Measurements from ENCODE around the gene HMCN1.

HMCN1 gene

DNA sequence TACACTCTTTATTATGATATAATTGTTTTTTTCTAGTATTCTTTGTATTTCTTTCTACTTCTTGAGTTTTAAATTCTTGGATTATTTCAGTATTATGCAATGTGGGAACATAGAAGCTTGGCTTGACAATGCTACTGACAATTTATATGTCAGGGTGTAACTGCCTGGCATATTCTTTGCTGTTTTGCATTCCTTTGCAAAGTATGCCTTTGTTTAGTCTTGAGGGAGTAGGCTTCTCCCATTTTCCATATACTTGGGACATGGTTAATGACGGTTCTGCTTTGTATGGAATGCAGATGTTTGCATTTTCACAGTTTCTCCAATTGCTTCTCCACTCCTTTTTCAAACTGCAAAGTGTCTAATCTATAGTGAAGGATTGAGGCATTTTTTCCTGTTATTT lies 109.8 kb downstream of the HMCN1 start:
- Mint-ChIP-seq H3K27me3 (no peaks in the 10 kb centered on the region), H3K4me1 (no peaks in the 10 kb centered on the region), H3K4me3 (no peak overlapping the region), H3K9me3 (no peaks in the 10 kb centered on the region), H3K27ac (no peak overlapping the region)
- DNase-seq (no peak), ATAC-seq (no peak)

DNA sequence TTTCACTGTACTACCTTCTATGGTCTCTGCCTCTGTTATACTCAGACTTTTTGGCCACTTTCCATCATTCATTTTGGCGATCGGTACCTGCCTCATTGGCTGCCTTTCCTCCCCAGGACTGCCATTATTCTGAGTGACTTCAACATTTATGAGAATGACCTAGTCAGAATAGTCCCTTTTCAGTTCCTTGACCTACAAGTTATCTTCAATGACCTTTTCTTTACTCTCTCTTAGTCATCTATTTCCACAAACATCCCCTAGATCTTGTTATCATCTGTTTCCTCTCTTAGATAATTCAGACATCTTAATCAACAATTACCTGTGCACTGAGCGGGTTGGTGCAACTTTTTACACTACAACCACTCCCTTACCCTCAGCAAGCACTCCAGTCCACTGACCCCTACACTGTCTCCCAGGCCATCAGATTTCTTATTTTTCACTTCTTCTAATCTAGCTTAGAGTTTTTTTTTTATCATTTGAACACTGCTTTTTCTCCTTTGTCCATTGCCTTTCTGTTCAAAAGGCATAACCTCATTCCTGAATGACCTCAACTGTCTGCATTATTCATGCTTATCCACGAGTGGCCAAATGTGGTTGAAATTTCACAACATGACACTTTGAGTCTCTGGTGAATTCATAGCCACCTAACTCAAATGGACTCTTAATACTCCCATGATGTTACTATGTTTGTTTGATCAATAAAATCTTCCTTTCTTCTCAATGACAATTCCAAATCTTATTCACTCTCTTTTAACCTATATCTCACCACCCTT lies 112.7 kb downstream of the HMCN1 start:
- DNase-seq (no peak), ATAC-seq (no peak)
- Mint-ChIP-seq H3K9me3 (no peaks in the 10 kb centered on the region), H3K27me3 (no peaks in the 10 kb centered on the region), H3K4me1 (no peaks in the 10 kb centered on the region), H3K4me3 (no peak overlapping the region), H3K27ac (no peak overlapping the region)

DNA sequence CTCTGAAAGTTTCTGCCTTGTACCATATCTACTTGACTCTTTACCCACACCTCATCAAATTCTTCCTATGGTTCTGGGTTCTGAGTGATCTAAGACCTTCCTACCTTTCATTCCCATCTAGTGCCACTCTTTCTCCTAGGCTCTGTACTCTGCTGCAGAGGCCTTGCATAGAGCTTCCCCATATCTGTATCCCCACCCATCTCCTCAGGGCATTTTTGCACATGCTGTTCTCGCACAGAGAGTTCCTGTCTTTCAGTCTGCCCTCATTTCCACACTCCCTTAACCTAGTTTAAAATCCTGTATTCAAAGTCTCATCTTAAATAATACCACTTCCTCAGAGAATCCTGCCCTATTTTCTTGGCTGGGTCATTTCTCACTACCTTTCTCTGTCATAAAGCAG lies 114.8 kb downstream of the HMCN1 start:
- no peaks in the 10 kb centered on the region for H3K4me1 Mint-ChIP-seq
- H3K27me3 Mint-ChIP-seq, result peaks cover 7% of the 10 kb centered on the region
- DNase-seq, result no peak
- H3K27ac Mint-ChIP-seq, result no peak overlapping the region
- H3K9me3 Mint-ChIP-seq, result no peaks in the 10 kb centered on the region
- ATAC-seq, result no peak
- no peak overlapping the region for H3K4me3 Mint-ChIP-seq

DNA sequence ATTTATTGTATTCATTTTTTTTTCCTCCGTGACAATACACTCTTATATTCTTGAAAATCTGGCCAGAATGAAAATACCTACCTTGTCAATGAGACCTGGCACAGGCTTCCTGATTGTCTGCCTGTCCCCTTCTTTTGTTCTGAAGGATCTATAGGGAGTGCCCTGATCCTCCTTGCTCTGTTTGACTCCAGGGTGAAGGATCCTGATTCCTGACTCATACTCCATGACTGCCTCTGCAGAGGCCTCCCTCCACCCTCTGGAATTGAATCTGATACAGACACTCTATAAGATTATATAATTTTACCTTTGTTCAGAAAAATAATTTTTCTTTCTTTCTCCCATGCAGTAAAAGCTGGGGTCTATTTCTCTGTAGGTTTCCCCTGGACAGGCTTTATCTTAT lies 116.2 kb downstream of the HMCN1 start:
- Mint-ChIP-seq H3K4me3 (no peak overlapping the region), H3K4me1 (no peaks in the 10 kb centered on the region), H3K9me3 (no peaks in the 10 kb centered on the region), H3K27me3 (peaks cover 7% of the 10 kb centered on the region), H3K27ac (no peak overlapping the region)
- ATAC-seq (no peak), DNase-seq (no peak)

DNA sequence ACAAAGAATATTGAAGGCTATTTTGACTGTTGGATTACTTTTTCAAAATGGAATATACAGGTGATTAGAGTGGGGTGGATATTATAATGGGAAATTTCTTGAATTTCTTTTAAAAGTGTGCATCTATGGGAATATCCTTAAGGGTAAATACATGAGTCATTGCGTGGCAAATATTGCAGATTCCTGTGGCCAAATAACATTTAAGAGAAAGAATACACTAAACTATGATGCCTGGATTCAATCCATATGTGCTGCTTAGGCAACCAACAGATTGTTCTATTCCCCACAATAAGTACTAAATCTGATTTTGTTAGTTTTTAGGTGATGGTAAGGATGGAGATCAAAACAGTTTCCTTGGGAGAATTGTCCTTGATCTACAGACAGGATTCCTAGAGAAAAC lies 119.5 kb downstream of the HMCN1 start:
- Mint-ChIP-seq H3K27ac (no peak overlapping the region), H3K27me3 (peaks cover 7% of the 10 kb centered on the region), H3K4me1 (no peaks in the 10 kb centered on the region), H3K4me3 (no peak overlapping the region), H3K9me3 (no peaks in the 10 kb centered on the region)
- ATAC-seq, result no peak
- no peak for DNase-seq

DNA sequence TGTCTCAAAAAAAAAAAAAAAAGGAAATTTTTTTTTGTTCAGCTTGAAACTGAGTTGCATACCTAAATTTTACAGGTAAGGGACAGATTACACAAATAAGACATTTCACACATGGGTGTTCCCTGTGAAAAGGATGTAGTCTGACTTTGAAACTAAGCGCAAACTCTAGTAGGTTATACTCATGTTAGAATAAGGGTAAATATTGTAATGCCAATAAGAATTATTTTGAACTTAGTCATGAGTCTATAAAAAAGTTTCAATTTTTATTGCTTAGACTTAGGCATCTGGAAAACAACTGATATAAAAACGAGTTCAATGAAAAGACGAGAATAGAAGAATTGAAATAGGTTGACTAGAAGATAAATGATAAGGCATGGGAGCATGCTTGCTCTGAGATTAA lies 122.3 kb downstream of the HMCN1 start:
- H3K9me3 Mint-ChIP-seq, result no peaks in the 10 kb centered on the region
- no peak for DNase-seq
- H3K4me1 Mint-ChIP-seq, result no peaks in the 10 kb centered on the region
- ATAC-seq, result no peak
- no peak overlapping the region for H3K27ac Mint-ChIP-seq
- H3K4me3 Mint-ChIP-seq, result no peak overlapping the region
- H3K27me3 Mint-ChIP-seq, result peaks cover 7% of the 10 kb centered on the region

DNA sequence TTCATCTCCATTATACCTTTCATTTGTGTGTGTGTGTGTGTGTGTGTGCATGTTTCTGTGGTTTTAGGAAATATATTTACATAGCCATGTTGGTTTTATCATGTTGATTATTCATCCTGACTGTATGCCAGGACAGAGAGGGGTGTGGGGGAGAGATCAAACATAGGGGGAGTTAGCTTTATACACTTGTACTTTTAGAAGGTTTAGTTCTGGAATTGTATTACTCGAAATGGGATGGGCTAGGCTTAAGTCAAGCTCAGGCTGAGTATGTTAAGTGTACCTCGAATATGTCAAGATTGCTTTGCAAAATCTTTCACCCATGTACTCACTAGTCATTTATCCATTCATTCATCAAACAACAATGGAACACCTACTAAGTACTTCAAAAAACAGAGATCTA lies 123.3 kb downstream of the HMCN1 start:
- H3K4me3 Mint-ChIP-seq, result no peak overlapping the region
- ATAC-seq (no peak), DNase-seq (no peak)
- H3K4me1 Mint-ChIP-seq, result no peaks in the 10 kb centered on the region
- no peaks in the 10 kb centered on the region for H3K9me3 Mint-ChIP-seq
- H3K27ac Mint-ChIP-seq, result no peak overlapping the region
- H3K27me3 Mint-ChIP-seq, result peaks cover 7% of the 10 kb centered on the region

DNA sequence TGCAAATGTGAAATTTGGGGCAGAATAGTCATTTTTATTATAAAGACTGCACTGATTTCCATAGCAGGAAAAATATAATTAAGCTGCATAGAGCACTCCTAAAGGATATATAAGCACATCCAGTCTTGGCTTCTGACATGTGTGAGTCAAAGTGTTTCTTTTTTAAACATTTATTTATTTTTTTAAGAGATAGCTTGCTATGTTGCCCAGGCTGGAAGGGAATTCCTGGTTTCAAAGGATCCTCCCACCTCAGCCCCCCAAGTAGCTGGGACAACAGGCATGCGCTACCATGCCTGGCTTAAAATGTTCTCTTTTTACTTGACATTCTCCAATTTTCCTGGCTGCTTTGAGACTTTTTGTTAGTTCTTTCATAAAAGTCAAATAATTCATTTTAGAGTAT lies 126.1 kb downstream of the HMCN1 start:
- H3K27me3 Mint-ChIP-seq, result no peaks in the 10 kb centered on the region
- no peak overlapping the region for H3K27ac Mint-ChIP-seq
- H3K4me3 Mint-ChIP-seq, result no peak overlapping the region
- H3K9me3 Mint-ChIP-seq, result no peaks in the 10 kb centered on the region
- ATAC-seq (no peak), DNase-seq (no peak)
- H3K4me1 Mint-ChIP-seq, result no peaks in the 10 kb centered on the region

DNA sequence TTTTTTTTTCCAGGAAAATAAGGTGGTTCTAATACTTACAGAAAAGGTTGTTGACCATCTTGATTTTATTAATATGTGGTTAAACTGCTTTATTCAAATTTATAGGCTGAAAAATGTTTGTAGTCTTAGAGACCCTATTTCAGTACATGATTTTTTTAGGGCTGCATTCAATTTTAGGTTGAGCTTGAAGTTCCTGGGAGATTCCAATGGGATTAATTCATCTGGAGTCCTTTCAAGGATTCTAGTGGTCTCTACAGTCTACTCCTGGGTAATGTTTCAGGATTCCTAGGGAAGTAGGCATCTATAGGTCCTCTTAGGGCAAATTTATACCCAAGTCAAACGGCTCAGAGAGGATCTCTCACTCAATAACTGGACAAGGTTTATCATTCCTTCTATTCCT lies 126.7 kb downstream of the HMCN1 start:
- Mint-ChIP-seq H3K27me3 (no peaks in the 10 kb centered on the region), H3K4me3 (no peak overlapping the region), H3K4me1 (no peaks in the 10 kb centered on the region), H3K27ac (no peak overlapping the region), H3K9me3 (no peaks in the 10 kb centered on the region)
- ATAC-seq (no peak), DNase-seq (no peak)

DNA sequence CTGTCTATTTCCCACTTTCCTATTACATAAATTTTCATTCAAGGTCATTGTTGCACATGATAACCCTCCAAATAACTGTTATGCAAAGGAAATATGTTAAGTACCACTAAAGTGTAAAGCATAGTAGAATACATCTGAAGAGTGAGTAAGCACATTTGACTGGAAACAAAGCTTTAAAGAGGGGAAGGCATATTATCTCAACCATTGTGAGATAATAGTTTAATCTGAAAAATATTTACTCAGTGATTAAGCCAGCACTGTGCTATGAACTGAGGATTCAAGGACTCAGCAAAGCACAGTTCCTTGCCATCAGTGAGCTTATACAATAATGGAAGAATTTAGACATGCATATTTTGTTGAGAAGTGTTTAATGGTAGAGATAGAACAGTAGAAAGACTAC lies 127.4 kb downstream of the HMCN1 start:
- DNase-seq (no peak), ATAC-seq (no peak)
- H3K27ac Mint-ChIP-seq, result no peak overlapping the region
- no peak overlapping the region for H3K4me3 Mint-ChIP-seq
- H3K9me3 Mint-ChIP-seq, result no peaks in the 10 kb centered on the region
- no peaks in the 10 kb centered on the region for H3K27me3 Mint-ChIP-seq
- no peaks in the 10 kb centered on the region for H3K4me1 Mint-ChIP-seq

DNA sequence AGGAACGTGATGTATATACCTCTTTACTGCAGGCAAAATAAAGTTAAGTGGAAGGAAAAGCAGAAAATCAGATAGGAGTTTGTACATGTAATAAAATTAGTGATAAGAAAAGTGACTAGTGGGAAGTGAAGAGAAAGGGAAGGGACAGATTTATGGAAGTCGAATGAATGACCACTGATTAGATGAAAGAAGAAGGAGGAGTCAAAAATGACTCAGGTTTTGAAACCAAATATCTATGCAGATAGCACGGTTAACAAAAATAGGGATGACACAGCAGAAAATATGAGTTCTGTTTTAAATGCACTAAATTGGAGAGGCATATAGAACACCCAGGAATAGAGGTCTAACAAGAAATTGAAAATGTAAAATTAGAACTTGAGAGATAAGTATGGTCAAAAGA lies 128.0 kb downstream of the HMCN1 start:
- ATAC-seq (no peak), DNase-seq (no peak)
- Mint-ChIP-seq H3K27ac (peak overlapping the region in 1 of 2 donors; percentile 6), H3K4me3 (no peak overlapping the region), H3K27me3 (no peaks in the 10 kb centered on the region), H3K9me3 (no peaks in the 10 kb centered on the region), H3K4me1 (no peaks in the 10 kb centered on the region)

DNA sequence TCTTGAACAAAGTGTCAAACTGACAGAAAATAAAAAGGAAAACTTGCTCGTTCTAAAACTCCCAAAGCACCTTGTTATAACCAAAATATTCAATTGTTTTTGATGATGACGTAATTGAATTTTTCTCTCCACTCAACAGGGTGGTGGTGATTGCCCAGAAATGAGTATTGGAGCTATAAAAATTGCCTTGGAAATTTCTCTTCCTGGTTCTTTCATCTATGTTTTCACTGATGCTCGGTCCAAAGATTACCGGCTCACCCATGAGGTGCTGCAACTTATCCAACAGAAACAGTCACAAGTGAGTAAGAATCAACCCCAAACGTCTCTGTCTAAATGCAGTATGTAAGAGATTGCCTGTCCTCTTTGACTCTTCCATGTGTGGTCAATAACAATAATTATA lies 130.1 kb downstream of the HMCN1 start:
- ATAC-seq (no peak), DNase-seq (no peak)
- no peak overlapping the region for H3K4me3 Mint-ChIP-seq
- H3K4me1 Mint-ChIP-seq, result no peaks in the 10 kb centered on the region
- H3K9me3 Mint-ChIP-seq, result no peaks in the 10 kb centered on the region
- no peak overlapping the region for H3K27ac Mint-ChIP-seq
- H3K27me3 Mint-ChIP-seq, result no peaks in the 10 kb centered on the region

DNA sequence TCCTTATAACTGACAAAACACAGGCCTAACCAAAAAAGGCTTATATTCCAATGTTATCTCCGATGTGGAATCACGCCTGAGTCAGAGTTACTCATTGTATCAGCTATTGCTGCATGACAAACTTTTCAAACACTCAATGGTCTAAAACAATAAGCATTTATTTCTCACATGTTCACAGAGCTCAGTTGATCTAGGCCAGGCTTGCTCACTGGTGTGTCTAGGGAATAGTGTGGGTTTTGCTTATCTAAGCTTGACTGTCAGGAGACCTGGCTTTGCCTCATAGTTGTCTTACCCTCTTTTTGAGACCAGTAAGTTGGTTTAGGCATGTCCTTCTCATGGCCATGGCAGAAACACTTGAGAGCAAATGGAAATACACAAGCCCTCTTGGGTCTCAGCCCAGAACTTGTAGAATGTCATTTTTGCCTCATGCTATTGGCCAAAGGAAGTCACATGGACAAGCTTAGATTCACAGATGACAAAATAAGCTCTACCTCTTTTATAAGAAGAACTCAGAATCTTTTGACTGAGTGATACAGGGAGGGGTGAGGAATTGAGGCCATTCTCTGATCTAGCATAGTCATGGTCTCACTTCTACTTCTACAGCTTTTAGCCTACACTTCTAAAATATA lies 130.8 kb downstream of the HMCN1 start:
- Mint-ChIP-seq H3K4me1 (no peaks in the 10 kb centered on the region), H3K4me3 (no peak overlapping the region), H3K9me3 (no peaks in the 10 kb centered on the region), H3K27me3 (no peaks in the 10 kb centered on the region), H3K27ac (no peak overlapping the region)
- ATAC-seq (no peak), DNase-seq (no peak)

DNA sequence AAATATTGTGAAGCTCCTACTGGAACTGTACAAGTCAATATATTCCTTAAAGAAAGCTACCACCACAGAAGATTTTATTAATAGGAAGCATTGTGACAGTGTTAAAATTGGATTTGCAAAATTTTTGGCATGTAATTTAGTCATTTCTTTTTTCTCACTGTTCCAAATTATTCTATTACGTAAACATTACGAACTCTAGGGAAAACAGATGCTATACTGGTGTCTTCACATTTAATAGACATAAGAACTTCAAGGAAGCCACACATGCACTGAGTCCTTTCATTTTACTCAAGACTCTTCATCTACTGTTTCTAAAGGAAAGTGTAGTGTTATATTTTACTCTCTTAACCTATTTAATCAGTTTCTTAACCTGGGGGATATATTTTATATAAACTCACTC lies 135.4 kb downstream of the HMCN1 start:
- no peaks in the 10 kb centered on the region for H3K4me1 Mint-ChIP-seq

DNA sequence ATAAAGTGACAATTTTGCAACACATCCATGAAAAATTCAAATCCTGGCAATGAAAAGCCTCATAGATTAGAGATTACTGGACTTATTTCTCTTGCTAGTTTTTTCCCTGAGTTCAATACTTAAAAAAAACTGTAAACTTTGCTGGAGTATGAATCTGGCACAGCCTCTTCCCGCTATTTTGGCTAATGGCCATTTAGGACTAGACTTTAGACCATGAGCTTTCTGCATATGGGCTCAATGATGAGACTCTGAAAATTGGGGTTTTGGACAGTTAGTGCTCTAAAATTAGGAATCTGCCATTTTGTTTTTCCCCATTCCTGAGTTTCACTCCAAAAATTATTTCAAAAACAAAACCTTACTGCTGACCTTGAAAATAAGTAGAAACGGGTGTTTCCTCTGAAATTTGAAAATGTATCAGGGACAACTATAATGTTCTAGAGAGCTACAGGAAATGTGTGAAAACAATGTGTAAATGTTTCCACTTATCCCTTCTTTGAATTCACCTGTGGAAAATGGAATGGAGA lies 137.5 kb downstream of the HMCN1 start:
- DNase-seq, result no peak
- no peak for ATAC-seq
- Mint-ChIP-seq H3K4me3 (no peak overlapping the region), H3K9me3 (no peaks in the 10 kb centered on the region), H3K4me1 (no peaks in the 10 kb centered on the region), H3K27ac (no peak overlapping the region), H3K27me3 (no peaks in the 10 kb centered on the region)

More for the DNA sequence above, 135.4 kb downstream of the HMCN1 start:
- ATAC-seq (no peak), DNase-seq (no peak)
- H3K27me3 Mint-ChIP-seq, result no peaks in the 10 kb centered on the region
- no peak overlapping the region for H3K4me3 Mint-ChIP-seq
- no peak overlapping the region for H3K27ac Mint-ChIP-seq
- no peaks in the 10 kb centered on the region for H3K9me3 Mint-ChIP-seq

DNA sequence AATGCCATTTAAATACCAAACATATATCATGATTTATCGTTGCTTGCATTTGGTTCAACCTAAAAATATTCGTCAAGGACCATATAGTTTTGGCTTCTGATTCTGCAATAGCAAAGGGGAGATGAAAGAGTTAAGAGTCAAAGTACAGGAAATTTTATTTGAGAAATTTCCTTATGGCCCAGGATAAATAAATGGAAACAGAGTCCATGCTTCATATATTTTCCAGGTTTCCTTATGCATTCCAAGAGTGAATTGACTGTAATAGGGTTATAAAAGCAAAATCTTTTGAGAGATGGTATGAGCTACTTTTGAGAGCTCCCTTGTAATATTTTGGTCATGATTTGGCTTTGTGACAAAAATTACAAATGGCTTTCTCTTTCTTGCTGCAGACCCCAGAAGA lies 140.1 kb downstream of the HMCN1 start:
- no peaks in the 10 kb centered on the region for H3K9me3 Mint-ChIP-seq
- H3K4me1 Mint-ChIP-seq, result no peaks in the 10 kb centered on the region
- no peak for DNase-seq
- no peak overlapping the region for H3K4me3 Mint-ChIP-seq
- H3K27me3 Mint-ChIP-seq, result no peaks in the 10 kb centered on the region
- no peak for ATAC-seq
- no peak overlapping the region for H3K27ac Mint-ChIP-seq

DNA sequence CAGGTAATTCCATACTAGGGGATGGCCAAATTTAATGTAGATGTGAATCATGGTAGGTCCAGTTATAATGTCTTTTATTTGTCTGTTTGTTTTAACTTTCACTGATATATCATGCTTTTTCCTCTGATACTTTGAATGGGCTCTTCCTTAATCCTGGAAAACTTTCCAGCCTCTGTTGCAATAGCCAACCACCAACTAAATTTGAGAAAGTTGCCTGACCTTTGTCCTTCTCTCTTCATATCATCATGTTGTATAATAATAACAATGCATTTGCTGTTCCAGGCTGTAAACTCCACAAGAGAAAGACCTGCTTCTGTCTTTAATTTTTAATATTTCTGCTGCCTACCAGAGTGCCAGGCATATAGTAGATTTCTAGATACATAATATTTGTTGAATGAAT lies 146.1 kb downstream of the HMCN1 start:
- DNase-seq (no peak), ATAC-seq (no peak)
- Mint-ChIP-seq H3K27ac (no peak overlapping the region), H3K4me1 (no peaks in the 10 kb centered on the region), H3K4me3 (no peak overlapping the region), H3K9me3 (no peaks in the 10 kb centered on the region), H3K27me3 (no peaks in the 10 kb centered on the region)
